Panc1 (cell line): ENCODE data around the gene BCL11B.

Experiments
- TF ChIP-seq, protein P1 (sequence below): fragments of 450-650 bp; IDR thresholded peaks from 2 replicates; pipeline ENCODE4 v1.5.1; 2017; ENCODE audit warnings: mild to moderate bottlenecking
- TF ChIP-seq, protein P2 (sequence below), 2 experiments: IDR thresholded peaks; 2 replicates each; pipeline ENCODE4 v1.6.1; 2011 to 2012; ENCODE audit warnings: low read depth in 2 of 2, control low read depth in 1 of 2, low read length in 1 of 2, mild to moderate bottlenecking in 1 of 2, moderate library complexity in 1 of 2; ENCODE audit not compliant: insufficient read depth in 1 of 2

DNA sequence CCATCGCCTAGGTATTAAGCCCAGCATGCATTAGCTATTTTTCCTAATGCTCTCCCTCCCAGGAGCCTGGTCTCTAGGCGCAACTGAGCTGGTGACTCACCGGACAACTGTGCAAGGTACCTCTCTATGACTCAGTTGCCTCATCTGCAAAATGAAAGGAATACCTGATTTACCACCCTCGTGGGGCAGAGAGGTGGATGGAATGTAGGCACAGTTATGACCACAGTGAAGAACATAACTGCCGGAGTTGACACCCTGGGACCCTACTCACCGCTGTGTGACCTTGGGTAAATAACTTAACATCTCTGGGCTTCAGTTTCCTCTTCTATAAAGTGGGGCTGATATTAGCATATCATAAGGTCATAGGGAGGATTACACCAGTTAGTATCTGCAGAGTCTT lies 22.6 kb downstream of the BCL11B start:
- TF ChIP-seq, protein P1, sequence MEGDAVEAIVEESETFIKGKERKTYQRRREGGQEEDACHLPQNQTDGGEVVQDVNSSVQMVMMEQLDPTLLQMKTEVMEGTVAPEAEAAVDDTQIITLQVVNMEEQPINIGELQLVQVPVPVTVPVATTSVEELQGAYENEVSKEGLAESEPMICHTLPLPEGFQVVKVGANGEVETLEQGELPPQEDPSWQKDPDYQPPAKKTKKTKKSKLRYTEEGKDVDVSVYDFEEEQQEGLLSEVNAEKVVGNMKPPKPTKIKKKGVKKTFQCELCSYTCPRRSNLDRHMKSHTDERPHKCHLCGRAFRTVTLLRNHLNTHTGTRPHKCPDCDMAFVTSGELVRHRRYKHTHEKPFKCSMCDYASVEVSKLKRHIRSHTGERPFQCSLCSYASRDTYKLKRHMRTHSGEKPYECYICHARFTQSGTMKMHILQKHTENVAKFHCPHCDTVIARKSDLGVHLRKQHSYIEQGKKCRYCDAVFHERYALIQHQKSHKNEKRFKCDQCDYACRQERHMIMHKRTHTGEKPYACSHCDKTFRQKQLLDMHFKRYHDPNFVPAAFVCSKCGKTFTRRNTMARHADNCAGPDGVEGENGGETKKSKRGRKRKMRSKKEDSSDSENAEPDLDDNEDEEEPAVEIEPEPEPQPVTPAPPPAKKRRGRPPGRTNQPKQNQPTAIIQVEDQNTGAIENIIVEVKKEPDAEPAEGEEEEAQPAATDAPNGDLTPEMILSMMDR: no peak
- TF ChIP-seq, protein P2, sequence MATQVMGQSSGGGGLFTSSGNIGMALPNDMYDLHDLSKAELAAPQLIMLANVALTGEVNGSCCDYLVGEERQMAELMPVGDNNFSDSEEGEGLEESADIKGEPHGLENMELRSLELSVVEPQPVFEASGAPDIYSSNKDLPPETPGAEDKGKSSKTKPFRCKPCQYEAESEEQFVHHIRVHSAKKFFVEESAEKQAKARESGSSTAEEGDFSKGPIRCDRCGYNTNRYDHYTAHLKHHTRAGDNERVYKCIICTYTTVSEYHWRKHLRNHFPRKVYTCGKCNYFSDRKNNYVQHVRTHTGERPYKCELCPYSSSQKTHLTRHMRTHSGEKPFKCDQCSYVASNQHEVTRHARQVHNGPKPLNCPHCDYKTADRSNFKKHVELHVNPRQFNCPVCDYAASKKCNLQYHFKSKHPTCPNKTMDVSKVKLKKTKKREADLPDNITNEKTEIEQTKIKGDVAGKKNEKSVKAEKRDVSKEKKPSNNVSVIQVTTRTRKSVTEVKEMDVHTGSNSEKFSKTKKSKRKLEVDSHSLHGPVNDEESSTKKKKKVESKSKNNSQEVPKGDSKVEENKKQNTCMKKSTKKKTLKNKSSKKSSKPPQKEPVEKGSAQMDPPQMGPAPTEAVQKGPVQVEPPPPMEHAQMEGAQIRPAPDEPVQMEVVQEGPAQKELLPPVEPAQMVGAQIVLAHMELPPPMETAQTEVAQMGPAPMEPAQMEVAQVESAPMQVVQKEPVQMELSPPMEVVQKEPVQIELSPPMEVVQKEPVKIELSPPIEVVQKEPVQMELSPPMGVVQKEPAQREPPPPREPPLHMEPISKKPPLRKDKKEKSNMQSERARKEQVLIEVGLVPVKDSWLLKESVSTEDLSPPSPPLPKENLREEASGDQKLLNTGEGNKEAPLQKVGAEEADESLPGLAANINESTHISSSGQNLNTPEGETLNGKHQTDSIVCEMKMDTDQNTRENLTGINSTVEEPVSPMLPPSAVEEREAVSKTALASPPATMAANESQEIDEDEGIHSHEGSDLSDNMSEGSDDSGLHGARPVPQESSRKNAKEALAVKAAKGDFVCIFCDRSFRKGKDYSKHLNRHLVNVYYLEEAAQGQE (IDR thresholded peaks at IDR 0.05; ENCODE audit: insufficient read depth in 1 of 2, low read depth in 2 of 2, low read length in 1 of 2): no peak
